GM18511 (cell line): ENCODE data around the gene SPATA3.

Source experiments
- ATAC-seq: cut with Tn5 transposase; IDR thresholded peaks from one replicate; pipeline ENCODE4 v1.9.1; 2021; ENCODE audit warnings: mild to moderate bottlenecking, moderate library complexity; ENCODE audit not compliant: unreplicated experiment

SPATA3 gene

GRCh38 chr2:231047274-231047922, 51.5 kb downstream of the SPATA3 start:
- no peak for ATAC-seq

- no peak for ATAC-seq
These were observed 52.3 kb downstream of the SPATA3 start for GRCh38 chr2:231047923-231048915.

DNA sequence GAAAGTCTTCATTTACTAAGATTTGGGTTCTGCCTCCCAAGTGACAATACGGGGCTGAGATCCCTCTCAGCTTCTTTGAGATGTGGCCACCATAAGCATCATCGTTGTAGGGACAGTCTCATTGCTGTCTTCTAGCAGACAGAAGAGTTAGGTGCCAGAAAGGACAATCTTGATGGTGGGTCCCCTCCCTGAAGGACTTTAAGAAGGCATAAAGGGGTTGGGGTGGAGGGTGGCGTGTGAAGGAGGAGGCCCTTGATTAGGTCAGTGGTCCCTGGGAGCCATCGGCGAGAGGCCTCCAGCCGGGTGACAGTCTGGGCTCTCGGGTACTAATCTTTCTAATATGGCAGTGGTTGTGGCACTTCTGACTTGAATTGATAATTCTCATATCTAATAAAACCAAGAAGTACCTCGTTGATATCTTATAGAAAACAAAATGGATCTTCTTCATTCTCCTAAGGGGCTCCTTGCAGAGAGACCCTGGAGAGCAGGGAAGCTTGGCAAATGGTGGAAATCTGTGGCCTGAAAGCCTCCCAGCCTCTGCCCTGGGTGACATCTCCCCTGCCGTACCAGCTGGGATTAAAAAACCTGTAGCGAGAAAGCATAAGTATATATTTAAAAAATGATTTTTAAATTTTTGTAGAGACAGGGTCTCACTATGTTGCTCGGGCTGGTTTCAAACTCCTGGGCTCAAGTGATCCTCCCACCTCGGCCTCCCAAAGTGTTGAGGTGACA, 53.5 kb downstream of the SPATA3 start:
- no peak for ATAC-seq

GRCh38 chr2:231050018-231050901, 54.3 kb downstream of the SPATA3 start:
- ATAC-seq = no peak

DNA sequence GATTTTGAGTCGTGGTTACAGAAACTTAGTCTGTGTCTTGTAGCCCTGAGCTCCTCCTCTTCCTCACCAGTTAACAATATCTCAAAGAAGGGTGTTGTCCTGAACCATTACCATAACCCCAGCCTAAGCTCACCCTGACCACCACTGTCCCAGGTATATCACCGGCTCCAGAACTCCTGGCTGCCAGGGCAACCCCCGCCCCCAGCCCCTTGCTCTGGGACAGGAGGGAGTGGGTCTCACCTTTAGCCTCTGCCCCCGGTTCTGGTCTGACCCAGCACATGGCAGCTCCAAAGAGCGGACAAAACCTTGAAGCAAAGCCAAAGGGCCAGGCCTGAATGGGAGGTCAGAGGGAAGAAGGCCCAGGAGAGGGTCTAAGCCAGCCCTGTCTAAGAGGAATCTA, 55.2 kb downstream of the SPATA3 start:
- ATAC-seq = no peak

- ATAC-seq = peak; percentile 72
These were observed 56.9 kb downstream of the SPATA3 start for GRCh38 chr2:231052494-231053451.

DNA sequence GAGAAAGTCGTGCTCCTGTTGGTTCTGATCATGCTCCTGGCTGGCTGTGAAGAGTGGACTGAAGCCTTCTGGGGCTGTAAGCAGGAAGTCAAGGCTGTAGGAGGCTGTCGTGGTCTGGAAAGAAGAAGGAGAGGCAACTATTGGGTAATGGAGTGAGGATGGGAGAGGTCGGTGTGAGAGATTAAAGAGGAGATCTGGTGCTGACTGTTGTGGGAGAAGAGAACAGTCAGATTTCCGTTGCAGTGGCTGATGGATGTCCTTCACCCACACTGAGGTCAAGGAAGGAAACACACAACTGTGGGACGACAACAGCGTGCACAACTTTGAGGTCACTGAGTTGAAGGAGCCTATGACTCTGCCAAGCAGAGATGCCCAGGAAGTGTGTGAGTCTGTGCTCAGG, 57.9 kb downstream of the SPATA3 start:
- ATAC-seq = no peak

GRCh38 chr2:231056453-231057416, 60.8 kb downstream of the SPATA3 start, which contains the start of gene PSMD1:
TSS of gene PSMD1 (plus strand) at chr2:231056867. CDS start at chr2:231057026, 159 bp downstream.
- ATAC-seq = peak; percentile 77

- ATAC-seq = no peak
These were observed 61.7 kb downstream of the SPATA3 start for GRCh38 chr2:231057590-231057989.
